Neural cell (in vitro differentiated cells): ENCODE data around the gene LTBP1. TPM values are rescaled to one million over a fixed set of nuclear protein-coding genes. Genes with fewer than 3 reads are reported as not detected.

ENCODE experiments used
- H2AFZ ChIP-seq: fragments of 200-600, 300-800 bp; sonication (generic), shearing (Covaris generic); 2 replicates; pipeline ENCODE4 v1.6.0; 2014; ENCODE audit warnings: low read depth, mild to moderate bottlenecking, antibody characterized with exemption, low read length, moderate library complexity
- H3F3A ChIP-seq: fragments of 200-600 bp; shearing (Covaris generic); 2 replicates; pipeline ENCODE4 v1.6.1; 2016; ENCODE audit warnings: mild to moderate bottlenecking, moderate library complexity, mixed read lengths, antibody characterized with exemption, low read length; ENCODE audit not compliant: insufficient read depth, poor library complexity, severe bottlenecking
- H3K27ac ChIP-seq: fragments of 200-600, 300-800 bp; sonication (generic), shearing (Covaris generic); 2 replicates; pipeline ENCODE4 v1.5.1; 2014; ENCODE audit warnings: mild to moderate bottlenecking, low read length, moderate library complexity
- H3K27me3 ChIP-seq: fragments of 300-800, 200-600 bp; sonication (generic), shearing (Covaris generic); 2 replicates; pipeline ENCODE4 v1.6.0; 2014; ENCODE audit warnings: mild to moderate bottlenecking, low read depth, low read length, moderate library complexity; ENCODE audit not compliant: insufficient read depth
- H3K36me3 ChIP-seq: fragments of 300-800, 200-600 bp; sonication (generic), shearing (Covaris generic); 2 replicates; pipeline ENCODE4 v1.5.1; 2014; ENCODE audit warnings: mild to moderate bottlenecking, antibody characterized with exemption, low read length, moderate library complexity; ENCODE audit not compliant: insufficient read depth
- H3K4me2 ChIP-seq: fragments of 300-800, 200-600 bp; sonication (generic), shearing (Covaris generic); 2 replicates; pipeline ENCODE4 v1.6.0; 2014; ENCODE audit warnings: mild to moderate bottlenecking, low read length
- H3K4me3 ChIP-seq: fragments of 300-800, 200-600 bp; sonication (generic), shearing (Covaris generic); 2 replicates; pipeline ENCODE4 v1.5.1; 2014; ENCODE audit warnings: mild to moderate bottlenecking, low read length, moderate library complexity
- H3K79me2 ChIP-seq: fragments of 200-600 bp; shearing (Covaris generic); replicated peaks from 2 replicates; pipeline ENCODE4 v1.6.0; 2014; ENCODE audit warnings: mild to moderate bottlenecking, low read length, moderate library complexity; ENCODE audit not compliant: insufficient read depth
- H3K9ac ChIP-seq: fragments of 300-800, 200-600 bp; sonication (generic), shearing (Covaris generic); 2 replicates; pipeline ENCODE4 v1.6.1; 2016; ENCODE audit warnings: mild to moderate bottlenecking, low read length, mixed read lengths
- H3K9me2 ChIP-seq: fragments of 200-600 bp; shearing (Covaris generic); 2 replicates; pipeline ENCODE4 v1.6.1; 2016; ENCODE audit warnings: mild to moderate bottlenecking, low read length, mixed read lengths; ENCODE audit not compliant: insufficient read depth
- H3K9me3 ChIP-seq: fragments of 200-600, 300-800 bp; sonication (generic), shearing (Covaris generic); 2 replicates; pipeline ENCODE4 v1.6.1; 2016; ENCODE audit warnings: mild to moderate bottlenecking, mixed run types, low read length, moderate library complexity, mixed read lengths
- H4K20me1 ChIP-seq: fragments of 200-600 bp; shearing (Covaris generic); 2 replicates; pipeline ENCODE4 v1.6.1; 2016; ENCODE audit warnings: mild to moderate bottlenecking, mixed run types; ENCODE audit not compliant: insufficient read depth
- CTCF ChIP-seq: fragments of 450-650 bp; IDR thresholded peaks from 2 replicates; pipeline ENCODE4 v1.5.1; 2014; ENCODE audit warnings: antibody characterized with exemption, mild to moderate bottlenecking, moderate library complexity; ENCODE audit not compliant: poor library complexity, severe bottlenecking
- EP300 ChIP-seq: fragments of 450-650 bp; conservative IDR thresholded peaks from 2 replicates; pipeline ENCODE4 v1.6.1; 2014; ENCODE audit warnings: antibody characterized with exemption, mild to moderate bottlenecking, moderate library complexity; ENCODE audit not compliant: poor library complexity, severe bottlenecking
- EZH2 ChIP-seq: fragments of 200-600, 300-800 bp; shearing (Covaris generic), sonication (generic); IDR thresholded peaks from 2 replicates; pipeline ENCODE4 v1.6.1; 2014; ENCODE audit warnings: antibody characterized with exemption, low read length, borderline replicate concordance, mild to moderate bottlenecking; ENCODE audit not compliant: insufficient read depth, poor library complexity, severe bottlenecking
- MXI1 ChIP-seq: fragments of 450-650 bp; conservative IDR thresholded peaks from 2 replicates; pipeline ENCODE4 v1.6.1; 2014; ENCODE audit warnings: antibody characterized with exemption, mild to moderate bottlenecking; ENCODE audit not compliant: poor library complexity, severe bottlenecking
- POLR2AphosphoS5 ChIP-seq: IDR thresholded peaks from 2 replicates; pipeline ENCODE4 v1.6.1; 2012
- RAD21 ChIP-seq: fragments of 450-650 bp; conservative IDR thresholded peaks from 2 replicates; pipeline ENCODE4 v1.6.1; 2014; ENCODE audit warnings: antibody characterized with exemption, mild to moderate bottlenecking, moderate library complexity
- SMC3 ChIP-seq: fragments of 450-650 bp; conservative IDR thresholded peaks from 2 replicates; pipeline ENCODE4 v1.6.1; 2014; ENCODE audit warnings: antibody characterized with exemption, mild to moderate bottlenecking, moderate library complexity; ENCODE audit not compliant: poor library complexity
- TAF1 ChIP-seq: IDR thresholded peaks from 2 replicates; pipeline ENCODE4 v1.6.1; 2012; ENCODE audit warnings: low read depth
- polyA plus RNA-seq: library from polyadenylated mRNA; depleted of rRNA; stranded (reverse); fragments of >200 nt; gene quantifications from 2 replicates; pipeline ENCODE4 v1.2.3, GENCODE V29; 2014
- TF ChIP-seq, protein P1 (sequence below): IDR thresholded peaks from 2 replicates; pipeline ENCODE4 v1.6.1; 2012; ENCODE audit warnings: borderline replicate concordance

LTBP1 gene
- polyA plus RNA-seq, 1 donor from 2014 or later = 1.8 TPM

DNA sequence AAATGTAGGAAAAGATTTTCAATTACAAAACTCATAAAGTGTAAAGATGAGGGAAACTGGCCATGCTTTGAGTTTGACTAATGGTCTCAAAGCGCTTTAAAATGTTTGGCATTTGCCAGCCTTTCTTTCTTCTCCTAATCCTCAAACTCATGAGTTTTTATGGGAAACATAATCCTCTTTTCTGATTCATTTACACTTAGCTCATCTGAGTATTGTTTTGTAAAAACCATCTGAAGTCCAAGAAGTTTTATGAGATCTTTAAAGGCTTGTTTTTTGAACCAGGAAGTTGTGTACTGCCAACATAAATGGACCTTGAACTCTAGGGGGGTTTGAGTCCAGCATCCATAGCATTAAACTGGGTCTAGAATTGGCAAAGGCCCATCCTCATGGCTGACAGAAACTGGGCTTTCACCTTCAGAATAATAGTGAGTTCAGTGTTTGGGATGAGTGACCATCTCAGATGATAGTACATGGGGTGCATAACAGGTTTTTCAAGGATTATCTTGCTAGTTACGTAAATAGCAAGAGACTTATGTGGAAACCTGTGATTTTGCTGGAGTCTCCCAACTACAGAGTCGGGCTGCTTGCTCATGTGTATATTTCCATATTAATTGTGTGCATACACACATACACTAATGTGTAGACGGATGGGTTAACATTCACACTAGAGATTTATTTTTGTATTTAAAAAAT, 3.8 kb upstream of the LTBP1 start:
- Histone ChIP-seq H3K4me3 (no peak overlapping the region), H3K9me2 (no peaks in the 10 kb centered on the region), H3K36me3 (no peaks in the 10 kb centered on the region), H3K27me3 (peaks cover under 1% of the 10 kb centered on the region), H3F3A (no peaks in the 10 kb centered on the region), H3K4me2 (no peak overlapping the region), H3K79me2 (no peaks in the 10 kb centered on the region), H3K27ac (no peak overlapping the region), H3K9me3 (no peaks in the 10 kb centered on the region), H3K9ac (no peak overlapping the region), H4K20me1 (no peaks in the 10 kb centered on the region), H2AFZ (no peak overlapping the region)
- no peak for TF ChIP-seq MXI1

GRCh38 chr2:32945286-32945685, 1.5 kb upstream of the LTBP1 start:
- Histone ChIP-seq H3F3A (no peaks in the 10 kb centered on the region), H3K9me2 (no peaks in the 10 kb centered on the region), H3K9ac (no peak overlapping the region), H3K4me2 (no peak overlapping the region), H2AFZ (no peak overlapping the region), H3K79me2 (no peaks in the 10 kb centered on the region), H3K36me3 (no peaks in the 10 kb centered on the region), H4K20me1 (no peaks in the 10 kb centered on the region), H3K4me3 (no peak overlapping the region), H3K27me3 (peaks cover 5% of the 10 kb centered on the region), H3K27ac (no peak overlapping the region), H3K9me3 (no peaks in the 10 kb centered on the region)
- TF ChIP-seq TAF1 (no peak), MXI1 (no peak), SMC3 (no peak)
- TF ChIP-seq, protein P1, sequence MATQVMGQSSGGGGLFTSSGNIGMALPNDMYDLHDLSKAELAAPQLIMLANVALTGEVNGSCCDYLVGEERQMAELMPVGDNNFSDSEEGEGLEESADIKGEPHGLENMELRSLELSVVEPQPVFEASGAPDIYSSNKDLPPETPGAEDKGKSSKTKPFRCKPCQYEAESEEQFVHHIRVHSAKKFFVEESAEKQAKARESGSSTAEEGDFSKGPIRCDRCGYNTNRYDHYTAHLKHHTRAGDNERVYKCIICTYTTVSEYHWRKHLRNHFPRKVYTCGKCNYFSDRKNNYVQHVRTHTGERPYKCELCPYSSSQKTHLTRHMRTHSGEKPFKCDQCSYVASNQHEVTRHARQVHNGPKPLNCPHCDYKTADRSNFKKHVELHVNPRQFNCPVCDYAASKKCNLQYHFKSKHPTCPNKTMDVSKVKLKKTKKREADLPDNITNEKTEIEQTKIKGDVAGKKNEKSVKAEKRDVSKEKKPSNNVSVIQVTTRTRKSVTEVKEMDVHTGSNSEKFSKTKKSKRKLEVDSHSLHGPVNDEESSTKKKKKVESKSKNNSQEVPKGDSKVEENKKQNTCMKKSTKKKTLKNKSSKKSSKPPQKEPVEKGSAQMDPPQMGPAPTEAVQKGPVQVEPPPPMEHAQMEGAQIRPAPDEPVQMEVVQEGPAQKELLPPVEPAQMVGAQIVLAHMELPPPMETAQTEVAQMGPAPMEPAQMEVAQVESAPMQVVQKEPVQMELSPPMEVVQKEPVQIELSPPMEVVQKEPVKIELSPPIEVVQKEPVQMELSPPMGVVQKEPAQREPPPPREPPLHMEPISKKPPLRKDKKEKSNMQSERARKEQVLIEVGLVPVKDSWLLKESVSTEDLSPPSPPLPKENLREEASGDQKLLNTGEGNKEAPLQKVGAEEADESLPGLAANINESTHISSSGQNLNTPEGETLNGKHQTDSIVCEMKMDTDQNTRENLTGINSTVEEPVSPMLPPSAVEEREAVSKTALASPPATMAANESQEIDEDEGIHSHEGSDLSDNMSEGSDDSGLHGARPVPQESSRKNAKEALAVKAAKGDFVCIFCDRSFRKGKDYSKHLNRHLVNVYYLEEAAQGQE = no peak

DNA sequence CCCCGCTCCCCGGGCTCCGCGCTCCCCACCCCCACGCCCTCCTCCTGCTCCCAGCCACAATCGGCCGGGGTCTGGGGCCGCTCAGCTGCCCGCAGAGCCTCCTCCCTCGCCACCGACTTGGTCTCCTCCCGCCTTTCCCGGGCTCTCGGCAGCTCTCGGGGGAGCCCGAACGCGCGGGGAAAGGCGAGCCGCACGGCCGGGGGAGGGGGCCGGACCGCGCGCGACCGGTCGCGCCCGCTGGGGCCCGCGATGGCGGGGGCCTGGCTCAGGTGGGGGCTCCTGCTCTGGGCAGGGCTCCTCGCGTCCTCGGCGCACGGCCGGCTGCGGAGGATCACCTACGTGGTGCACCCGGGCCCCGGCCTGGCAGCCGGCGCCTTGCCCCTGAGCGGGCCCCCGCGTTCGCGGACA, 327 bp downstream of the LTBP1 start:
- Histone ChIP-seq H3K9me3 (no peaks in the 10 kb centered on the region), H3K4me2 (no peak overlapping the region), H2AFZ (no peak overlapping the region), H3K27ac (no peak overlapping the region), H3K36me3 (no peaks in the 10 kb centered on the region), H3K27me3 (peaks cover 5% of the 10 kb centered on the region), H3K79me2 (no peaks in the 10 kb centered on the region), H3F3A (no peaks in the 10 kb centered on the region), H3K4me3 (peak overlapping the region; percentile 72), H4K20me1 (no peaks in the 10 kb centered on the region), H3K9me2 (no peaks in the 10 kb centered on the region), H3K9ac (peak overlapping the region; percentile 49)
- TF ChIP-seq CTCF (no peak), RAD21 (no peak), EP300 (no peak), POLR2AphosphoS5 (no peak), MXI1 (no peak), TAF1 (no peak), EZH2 (no peak), SMC3 (no peak)
- TF ChIP-seq, protein P1 = no peak
